GM18951 (cell line): ENCODE results near the gene XPNPEP1.

Experiments
- POLR2A ChIP-seq: IDR thresholded peaks from 4 replicates; pipeline ENCODE4 v1.6.1; 2011; ENCODE audit warnings: mild to moderate bottlenecking; ENCODE audit not compliant: insufficient read length, insufficient read depth; ENCODE audit errors: extremely low read depth
- in situ Hi-C: fragments of 300-500 bp; cut with MboI; formaldehyde crosslinking; loops from one replicate; pipeline ENCODE4 v1.12.0; 2022; ENCODE audit warnings: low sequenced_read_pairs, mixed read lengths, inconsistent platforms; ENCODE audit not compliant: unreplicated experiment

The XPNPEP1 gene

DNA sequence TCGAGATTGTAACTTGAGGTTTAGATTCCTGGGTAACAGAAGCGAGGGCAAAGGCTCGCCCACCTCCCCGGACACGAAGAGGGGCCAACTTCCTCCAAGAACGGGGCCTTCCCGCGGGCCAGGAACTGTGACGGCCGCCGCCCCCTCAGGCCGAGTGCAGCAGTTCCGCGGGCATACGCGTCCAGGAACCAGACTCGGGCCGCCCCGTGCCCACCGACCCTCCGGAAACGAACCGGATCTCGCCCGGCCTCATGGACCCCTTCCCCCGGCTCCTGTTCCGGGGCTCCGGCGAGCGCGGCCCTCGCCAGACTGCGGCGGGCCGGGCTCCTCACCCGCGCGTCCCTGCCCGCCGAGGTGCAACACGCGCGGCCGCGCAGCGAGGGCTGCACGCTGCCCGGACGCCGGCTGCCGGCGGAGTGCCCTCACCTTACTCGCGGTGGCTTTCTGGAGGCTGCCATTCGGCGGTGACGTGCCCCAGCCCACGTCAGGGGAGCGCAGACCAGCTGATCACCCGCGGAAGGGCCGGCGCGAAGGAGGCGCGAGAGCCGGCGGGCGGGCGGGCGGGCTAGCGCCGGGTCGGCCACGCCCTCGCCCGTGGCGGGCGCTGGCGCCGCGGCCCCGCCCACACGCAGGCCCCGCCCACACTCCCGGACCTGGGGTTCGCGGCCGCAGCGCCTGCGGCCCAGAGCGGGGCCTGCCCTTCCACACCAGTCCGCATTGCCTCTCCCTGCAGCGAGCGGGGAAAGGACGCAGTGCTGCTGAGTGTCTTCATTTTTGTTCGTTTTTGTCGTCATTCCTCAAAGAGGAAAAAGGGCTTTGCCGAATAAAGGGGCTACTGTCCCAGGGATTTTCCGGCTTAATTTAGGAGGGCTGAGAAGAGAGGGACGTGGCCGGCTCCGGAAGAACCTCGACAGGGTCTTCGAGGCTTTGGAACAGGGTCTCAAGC lies at the start of gene XPNPEP1:
Gene XPNPEP1 (minus strand): TSS at position 536 of the 946 bp plus-strand sequence. CDS start 78 bp downstream, at position 458.
- in situ Hi-C loops = no loop called here
- peak; percentile 88 for TF ChIP-seq POLR2A

DNA sequence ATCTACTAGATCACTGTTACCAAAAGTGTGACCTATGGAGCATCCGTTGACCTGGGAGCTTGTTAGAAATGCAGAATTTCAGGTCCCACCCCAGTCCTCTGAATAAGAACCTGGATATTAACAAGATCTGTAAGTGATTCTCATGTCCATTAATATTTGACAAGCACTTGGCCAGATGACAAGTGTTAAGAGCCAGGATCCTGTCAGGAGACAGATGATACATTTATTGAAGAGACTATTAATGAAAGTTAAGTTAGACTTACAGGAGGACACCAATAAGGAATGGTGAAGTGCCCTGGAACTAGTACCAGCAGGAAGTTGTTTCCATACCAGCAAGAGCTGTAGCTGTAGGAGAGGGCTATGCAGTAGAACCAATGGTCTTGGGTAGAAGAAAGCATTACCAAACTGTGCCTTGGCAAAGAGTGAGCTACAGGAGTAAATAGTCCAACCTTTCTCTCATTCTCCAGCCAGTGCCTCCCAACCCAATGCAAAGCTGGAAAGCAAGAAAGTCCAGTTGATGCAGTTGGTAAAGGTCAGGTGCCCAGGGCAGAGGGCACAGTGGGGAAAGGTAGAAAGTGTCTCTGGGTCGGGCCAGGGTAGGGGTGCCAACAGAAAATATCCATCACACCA lies 49.2 kb upstream of the XPNPEP1 start:
- no peak for TF ChIP-seq POLR2A
- in situ Hi-C loops = no loop called here

DNA sequence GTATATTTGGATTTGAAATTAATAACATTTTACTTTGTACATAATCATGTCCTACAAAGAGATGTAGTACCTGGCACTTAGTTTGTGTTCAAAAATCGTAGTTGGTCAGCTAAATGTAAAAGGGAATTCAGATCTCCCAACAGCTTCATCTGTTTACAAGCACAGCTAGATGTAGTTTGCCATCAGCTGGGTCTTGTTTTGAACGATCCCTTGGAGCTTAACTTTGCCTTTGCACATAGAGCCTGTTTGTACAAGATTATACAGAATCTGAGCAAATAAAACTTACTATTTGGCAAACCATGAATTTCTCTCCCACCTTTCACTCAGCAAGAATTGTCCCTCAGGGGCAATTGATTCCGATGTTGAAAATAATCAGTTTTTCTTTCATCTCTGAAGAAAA lies 48.3 kb upstream of the XPNPEP1 start:
- TF ChIP-seq POLR2A = no peak
- in situ Hi-C loops = no loop called here

DNA sequence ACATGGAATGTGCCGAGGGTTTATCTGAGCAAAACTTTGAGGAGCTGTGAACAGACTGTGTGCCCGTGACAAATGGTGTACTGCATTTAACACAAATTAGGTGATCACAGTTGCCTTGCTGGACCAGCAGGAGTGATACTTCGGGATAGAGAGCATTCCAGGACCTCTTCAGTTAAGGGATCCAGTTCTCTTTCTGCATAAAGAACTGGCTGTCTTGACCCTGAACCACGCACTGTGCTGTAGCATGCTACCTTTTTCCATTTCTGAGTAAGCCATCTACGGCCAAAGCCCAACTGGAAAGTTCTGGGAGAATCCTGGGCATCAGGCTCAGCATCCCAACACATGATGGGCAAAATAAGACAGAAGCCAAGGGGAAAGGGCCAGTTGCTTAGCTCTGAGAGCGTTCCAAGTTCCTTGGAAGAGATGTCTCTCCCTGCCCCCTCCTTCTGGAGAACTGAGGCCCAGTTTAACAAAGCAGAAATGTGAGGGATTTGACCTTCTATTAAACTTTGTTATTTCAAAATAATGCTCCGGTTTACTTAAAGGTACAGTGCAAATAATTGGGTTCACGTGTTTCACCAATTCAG lies 46.5 kb upstream of the XPNPEP1 start:
- in situ Hi-C loops = no loop called here
- no peak for TF ChIP-seq POLR2A

DNA sequence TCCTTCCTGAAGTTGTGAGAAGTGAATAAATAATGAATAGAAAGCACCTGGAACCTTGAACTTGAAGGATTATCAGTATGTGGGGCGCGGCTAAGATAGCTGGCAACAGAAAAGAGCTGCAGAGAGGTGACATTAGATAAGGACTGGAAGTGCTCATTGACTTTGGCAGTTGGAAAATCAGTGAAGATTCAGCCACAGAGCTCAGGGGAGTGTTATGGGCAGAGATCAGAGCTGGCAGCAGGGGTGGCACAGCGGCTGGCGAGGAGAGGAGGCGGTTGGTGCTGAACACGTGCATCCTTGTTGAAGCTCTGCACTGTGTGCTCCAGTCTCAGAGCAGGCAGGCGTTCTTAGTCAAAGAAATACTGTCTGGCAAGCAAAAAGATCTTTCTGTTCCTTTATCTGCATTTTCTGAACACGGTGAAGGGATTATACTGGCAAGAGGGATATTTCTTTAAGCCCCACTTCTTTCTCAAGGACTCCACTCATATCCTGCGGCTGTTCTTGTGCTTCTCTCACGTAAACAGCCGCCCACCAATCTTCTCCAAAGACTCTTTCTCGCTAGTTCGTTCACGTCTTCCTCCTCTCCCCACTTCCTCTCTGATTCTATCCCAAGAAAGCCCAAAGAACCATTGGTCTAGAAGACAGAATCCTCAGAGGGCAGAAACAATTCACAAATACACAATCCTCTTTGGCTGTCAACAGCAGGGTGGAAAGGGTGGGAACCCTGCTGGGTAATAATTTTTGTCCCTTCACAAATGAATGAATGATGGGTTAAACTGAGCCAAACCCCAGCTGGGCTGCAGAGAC lies 45.8 kb upstream of the XPNPEP1 start:
- no peak for TF ChIP-seq POLR2A
- in situ Hi-C loops = no loop called here

DNA sequence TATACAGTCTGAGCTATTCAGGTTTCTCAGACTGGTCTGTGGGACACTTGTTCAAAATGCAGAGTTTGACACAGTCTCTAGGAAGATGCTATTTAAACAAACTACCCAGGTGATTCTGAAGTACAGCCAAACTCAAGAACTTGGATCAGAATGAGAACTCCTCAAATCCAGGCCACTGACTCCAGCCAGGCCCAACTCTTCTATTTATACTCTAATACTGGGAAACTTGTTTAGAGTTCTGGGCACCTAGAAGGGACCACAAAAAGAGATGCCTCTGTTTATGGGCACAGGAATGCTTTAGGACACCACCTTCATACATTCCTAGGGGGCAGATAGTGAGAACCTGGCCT lies 44.4 kb upstream of the XPNPEP1 start:
- in situ Hi-C loops = no loop called here
- TF ChIP-seq POLR2A = no peak

DNA sequence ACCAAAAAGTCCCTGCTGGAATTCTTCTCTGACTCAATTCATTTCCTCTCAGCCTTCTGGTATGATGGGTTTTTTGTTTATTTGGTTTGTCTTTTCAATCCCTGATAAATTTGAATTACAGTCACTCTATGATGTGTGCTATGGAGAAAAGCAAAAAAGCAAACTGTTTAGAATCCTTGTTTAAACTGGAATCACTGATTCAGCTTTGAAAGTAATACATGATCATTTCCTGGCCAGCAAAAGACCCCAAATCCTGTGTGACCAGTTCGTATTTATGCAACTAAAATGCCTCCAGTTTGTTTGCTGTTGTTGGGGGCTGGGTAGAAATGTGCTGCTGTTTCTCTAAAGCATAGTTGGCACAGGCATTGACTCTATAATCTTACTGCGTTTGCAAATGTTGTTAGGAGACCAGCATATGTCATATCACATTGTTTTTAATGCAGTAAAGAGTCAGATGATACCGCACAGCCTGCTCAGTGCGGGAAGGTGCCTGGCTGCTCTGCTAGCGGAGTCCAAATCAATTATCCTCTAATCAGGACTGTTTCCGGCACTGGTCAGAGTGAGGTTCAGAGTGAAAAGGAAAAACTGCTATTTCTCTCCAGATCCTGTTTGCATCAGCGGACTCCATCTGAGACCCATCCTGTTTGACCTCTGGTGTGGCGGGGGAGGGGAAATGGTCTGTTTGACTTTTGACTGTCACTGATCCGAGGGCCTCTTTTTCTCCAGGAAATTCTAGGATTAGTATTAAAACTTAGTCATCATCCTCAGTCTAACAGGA lies 43.8 kb upstream of the XPNPEP1 start:
- in situ Hi-C loops = no loop called here
- no peak for TF ChIP-seq POLR2A

DNA sequence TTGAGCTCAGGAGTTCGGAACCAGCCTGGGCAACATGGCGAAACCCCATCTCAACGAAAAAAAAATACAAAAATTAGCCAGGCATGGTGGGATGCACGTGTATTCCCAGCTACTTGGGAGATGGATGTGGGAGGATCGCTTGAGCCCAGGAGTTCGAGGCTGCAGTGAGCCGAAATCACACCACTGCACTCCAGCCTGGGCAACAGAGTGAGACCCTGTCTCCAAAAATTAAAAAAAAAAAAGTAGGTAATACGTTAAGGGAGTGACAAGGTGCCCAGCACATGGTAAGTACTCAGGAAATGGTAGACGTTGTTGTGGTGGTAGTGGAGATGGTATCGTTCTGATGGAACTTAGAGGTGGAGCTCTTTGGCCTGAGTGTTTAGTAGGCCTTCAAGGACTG lies 41.0 kb upstream of the XPNPEP1 start:
- in situ Hi-C loops = no loop called here
- TF ChIP-seq POLR2A = no peak

DNA sequence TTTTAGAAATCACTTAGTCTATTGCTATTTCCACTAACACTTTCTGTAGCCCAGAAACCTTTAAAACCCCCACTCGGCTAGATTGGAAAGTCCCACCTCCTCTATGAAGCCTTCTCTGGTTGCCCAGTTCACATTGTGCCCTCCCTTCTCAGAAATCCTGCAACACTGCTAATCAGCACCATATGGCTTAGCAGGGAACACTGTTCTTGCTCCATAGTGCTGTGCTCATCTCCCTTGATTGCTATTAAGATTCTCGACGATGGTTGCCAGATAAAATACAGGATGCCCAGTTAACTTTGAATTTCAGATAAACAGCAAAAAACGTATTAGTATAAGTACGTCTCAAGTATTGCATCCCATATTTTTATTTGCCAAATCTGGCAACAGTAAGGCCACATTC lies 40.1 kb upstream of the XPNPEP1 start:
- TF ChIP-seq POLR2A = no peak
- in situ Hi-C loops = no loop called here

DNA sequence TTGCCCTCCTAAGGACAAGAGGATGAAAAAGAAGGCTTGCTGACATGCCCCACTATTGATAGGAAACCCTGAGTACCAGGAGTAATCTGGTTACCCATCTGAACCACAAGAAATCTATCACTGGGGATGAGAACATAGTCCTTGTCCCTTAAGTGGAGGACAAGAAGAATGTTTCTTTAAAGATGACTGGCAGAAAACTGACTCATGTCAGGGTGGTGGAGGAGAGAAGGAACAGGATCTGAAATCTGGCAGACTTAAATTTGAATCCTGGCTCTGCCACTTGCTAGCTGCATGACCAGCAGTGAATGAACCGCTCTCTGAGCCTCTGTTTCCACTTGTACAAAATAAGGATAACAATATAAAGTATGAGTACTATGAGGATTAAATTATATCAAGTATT lies 38.9 kb upstream of the XPNPEP1 start:
- in situ Hi-C loops = no loop called here
- no peak for TF ChIP-seq POLR2A

DNA sequence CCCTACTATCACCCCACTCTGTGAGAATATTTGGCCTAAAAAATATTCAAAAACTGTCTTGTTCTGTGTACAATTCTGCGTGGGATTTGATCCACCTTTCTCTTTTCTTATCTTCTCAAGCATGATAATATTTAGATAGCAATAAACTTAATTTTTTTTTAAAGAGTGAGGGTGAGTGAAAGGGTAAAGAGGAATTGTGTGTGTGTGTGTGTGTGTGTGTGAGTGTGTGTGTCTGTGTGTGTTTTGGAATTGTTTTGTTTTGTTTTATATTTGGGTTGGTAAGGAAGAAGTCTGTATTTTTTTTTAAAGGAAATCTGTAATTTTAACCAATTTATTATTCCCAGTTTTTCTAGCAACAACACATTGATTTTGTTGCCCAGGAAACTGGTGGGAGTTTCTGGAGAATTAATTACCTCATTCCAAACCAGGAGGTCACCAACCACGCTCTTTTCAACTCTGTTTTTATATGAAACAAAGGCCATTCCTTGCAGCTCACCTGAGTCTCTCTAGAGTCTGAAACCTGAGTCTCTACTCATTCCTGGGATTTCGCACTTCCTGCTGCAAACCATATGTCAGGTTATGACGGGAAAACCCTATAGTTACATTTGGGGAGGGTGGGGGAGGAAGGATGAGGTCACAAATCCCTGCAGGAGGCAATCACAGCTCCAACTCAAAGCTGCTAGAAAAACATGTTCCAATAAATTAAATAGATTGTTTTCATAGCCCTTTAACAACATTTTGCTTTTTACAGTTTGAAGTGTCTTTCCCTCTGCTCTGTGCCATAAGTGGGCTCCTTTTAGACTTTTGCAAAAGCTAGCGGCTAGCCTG lies 38.1 kb upstream of the XPNPEP1 start:
- no peak for TF ChIP-seq POLR2A
- in situ Hi-C loops = no loop called here
